ENCODE data around the gene L3MBTL4. TPM values are rescaled to one million over a fixed set of nuclear protein-coding genes. Genes with fewer than 3 reads are reported as not detected.

The L3MBTL4 gene
- total and polyA plus RNA-seq, 10 of the 15 experiments (the other 5 are each of a cell fraction or from before 2014, with no cell fraction given): 1.3 to 8.7 (median 3.8) TPM

DNA sequence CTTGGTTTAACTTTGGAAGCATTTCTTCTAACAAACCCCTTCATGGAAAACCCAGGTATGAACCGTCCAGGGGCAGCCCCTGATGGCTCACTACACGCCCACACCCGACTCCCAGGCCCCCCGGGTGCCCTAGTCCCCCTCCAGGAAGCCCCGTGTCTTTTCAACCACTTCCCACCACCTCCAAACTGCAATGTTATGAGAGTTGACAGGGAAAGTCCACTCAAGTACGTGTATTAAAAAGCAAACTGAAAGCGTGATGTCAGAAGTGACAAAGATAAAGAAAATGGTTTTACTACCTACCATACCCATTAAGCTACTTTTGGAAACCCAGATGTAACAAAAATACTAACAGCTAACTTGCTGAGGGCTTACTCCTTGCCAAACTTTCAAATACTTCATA, 51.5 kb downstream of the L3MBTL4 start (continued):
- peak; percentile 90 for TF ChIP-seq ATF7 (IDR thresholded peaks at IDR 0.05; ENCODE audit: low read depth)
- TF ChIP-seq, protein P1, sequence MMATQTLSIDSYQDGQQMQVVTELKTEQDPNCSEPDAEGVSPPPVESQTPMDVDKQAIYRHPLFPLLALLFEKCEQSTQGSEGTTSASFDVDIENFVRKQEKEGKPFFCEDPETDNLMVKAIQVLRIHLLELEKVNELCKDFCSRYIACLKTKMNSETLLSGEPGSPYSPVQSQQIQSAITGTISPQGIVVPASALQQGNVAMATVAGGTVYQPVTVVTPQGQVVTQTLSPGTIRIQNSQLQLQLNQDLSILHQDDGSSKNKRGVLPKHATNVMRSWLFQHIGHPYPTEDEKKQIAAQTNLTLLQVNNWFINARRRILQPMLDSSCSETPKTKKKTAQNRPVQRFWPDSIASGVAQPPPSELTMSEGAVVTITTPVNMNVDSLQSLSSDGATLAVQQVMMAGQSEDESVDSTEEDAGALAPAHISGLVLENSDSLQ (IDR thresholded peaks at IDR 0.05): peak; percentile 31; the same call in 1 of the 2 replicates
- peak; percentile 31; the same call in 1 of the 2 replicates for TF ChIP-seq CBX5 (IDR thresholded peaks at IDR 0.05; ENCODE audit: low read depth)
- TF ChIP-seq NFIC (IDR thresholded peaks at IDR 0.05; ENCODE audit: low read depth, low read length): peak; percentile 92
- peak; percentile 34 for TF ChIP-seq KLF5 (IDR thresholded peaks at IDR 0.05; ENCODE audit: partially characterized antibody)
- TF ChIP-seq IRF4 (IDR thresholded peaks at IDR 0.05; ENCODE audit: low read depth, low read length): peak; percentile 73; the same call in 1 of the 2 replicates
- TF ChIP-seq STAT1 (conservative IDR thresholded peaks at IDR 0.05): no peak
- no peak for TF ChIP-seq TCF3 (IDR thresholded peaks at IDR 0.05; ENCODE audit: borderline replicate concordance, insufficient read depth, low read depth, low read length)
- peak; percentile 60; the same call in 1 of the 2 replicates for TF ChIP-seq BACH1 (IDR thresholded peaks at IDR 0.05; ENCODE audit: borderline replicate concordance)
- 0 out of 3 replicates have a peak, but pooled peaks have one; percentile 38 for TF ChIP-seq POU2F2 (IDR thresholded peaks at IDR 0.05; ENCODE audit: borderline replicate concordance, low read depth, low read length)
- peak; percentile 79 for TF ChIP-seq DPF2 (IDR thresholded peaks at IDR 0.05)
- peak; percentile 29 to 40; a peak in 2 of 4 replicates for TF ChIP-seq BHLHE40 (IDR thresholded peaks at IDR 0.05; ENCODE audit: borderline replicate concordance in 1 of 2, low read depth in 2 of 2, low read length in 1 of 2)
- peak; percentile 84; the same call in 1 of the 2 replicates for TF ChIP-seq CREM (IDR thresholded peaks at IDR 0.05; ENCODE audit: low read depth)
- peak; percentile 69; the same call in 1 of the 2 replicates for TF ChIP-seq ZBED1 (IDR thresholded peaks at IDR 0.05; ENCODE audit: borderline replicate concordance)
- TF ChIP-seq NFYB (IDR thresholded peaks at IDR 0.05; ENCODE audit: insufficient read depth, low read depth, low read length): no peak
- TF ChIP-seq CBFB (IDR thresholded peaks at IDR 0.05; ENCODE audit: low read depth): no peak; the same call in 1 of the 2 replicates
- peak; percentile 90 for TF ChIP-seq IKZF2 (IDR thresholded peaks at IDR 0.05)
- TF ChIP-seq PAX5 (IDR thresholded peaks at IDR 0.05; ENCODE audit: borderline replicate concordance, low read depth, low read length): peak; percentile 59; the same call in 1 of the 2 replicates
- peak; percentile 89 for TF ChIP-seq IKZF1 (conservative IDR thresholded peaks at IDR 0.05)
- peak; percentile 86 for TF ChIP-seq MTA2 (IDR thresholded peaks at IDR 0.05; ENCODE audit: low read depth)
- TF ChIP-seq TBL1XR1 (IDR thresholded peaks at IDR 0.05; ENCODE audit: low read depth, low read length): peak; percentile 56; the same call in 1 of the 2 replicates
- no peak for TF ChIP-seq HDAC6 (IDR thresholded peaks at IDR 0.05; ENCODE audit: unreplicated experiment)
- no peak for TF ChIP-seq CHD1 (IDR thresholded peaks at IDR 0.05; ENCODE audit: low read depth, low read length)
- peak; percentile 46; the same call in 1 of the 2 replicates for TF ChIP-seq BMI1 (IDR thresholded peaks at IDR 0.05; ENCODE audit: borderline replicate concordance)
- 0 out of 2 replicates have a peak, but pooled peaks have one; percentile 67 for TF ChIP-seq MTA3 (IDR thresholded peaks at IDR 0.05; ENCODE audit: borderline replicate concordance, low read length)
- no peak for TF ChIP-seq MYB (IDR thresholded peaks at IDR 0.05; ENCODE audit: borderline replicate concordance, low read depth, low read length)
- TF ChIP-seq ZBTB33 (IDR thresholded peaks at IDR 0.05): no peak
- peak; percentile 64; the same call in 1 of the 2 replicates for TF ChIP-seq MEF2A (IDR thresholded peaks at IDR 0.05; ENCODE audit: insufficient read depth, low read depth, low read length)
- TF ChIP-seq MYC (IDR thresholded peaks at IDR 0.05; ENCODE audit: insufficient read depth, insufficient read length, insufficient replicate concordance, low read length, severe bottlenecking): no peak
- peak; percentile 63 for TF ChIP-seq GABPA (IDR thresholded peaks at IDR 0.05; ENCODE audit: low read depth)
- TF ChIP-seq SRF (IDR thresholded peaks at IDR 0.05; ENCODE audit: low read depth in 2 of 2, low read length in 2 of 2): peak in 1 of 2 experiments; percentile 59; a peak in 1 of 4 replicates
